C4-2B (cell line): ENCODE data around the gene FHOD3.

Experiments used
- CTCF ChIP-seq: fragments of 450-650 bp; conservative IDR thresholded peaks from 2 replicates; pipeline ENCODE4 v1.5.1; 2017; ENCODE audit warnings: mild to moderate bottlenecking
- ZFX ChIP-seq: fragments of 450-650 bp; IDR thresholded peaks from 2 replicates; pipeline ENCODE4 v1.6.1; 2017

DNA sequence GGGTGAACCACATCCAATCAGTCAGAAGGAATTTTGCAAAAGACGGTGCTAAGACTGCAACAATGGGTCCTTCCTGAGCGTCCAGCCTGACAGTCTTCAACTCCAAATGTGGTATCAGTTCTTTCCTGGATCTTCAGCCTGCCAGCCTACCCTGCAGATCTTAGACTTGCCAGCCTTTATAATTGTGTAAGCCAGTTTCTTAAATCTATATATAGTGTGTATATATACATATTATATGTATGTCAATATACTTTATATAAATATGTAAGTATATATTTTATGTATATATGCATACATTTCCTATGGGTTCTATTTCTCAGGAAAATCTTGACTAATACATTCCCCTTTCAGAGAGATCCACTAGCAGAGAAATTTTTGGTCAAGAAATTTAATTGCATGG is 245.5 kb downstream of the FHOD3 start:
- TF ChIP-seq CTCF = no peak
- TF ChIP-seq ZFX = no peak
